Measurements from ENCODE around the gene INO80B. TPM values are rescaled to one million over a fixed set of nuclear protein-coding genes. Genes with fewer than 3 reads are reported as not detected.

The INO80B gene
- total and polyA plus RNA-seq, 4 experiments from 2014 or later: 4.6 to 82.8 (median 42.0) TPM

DNA sequence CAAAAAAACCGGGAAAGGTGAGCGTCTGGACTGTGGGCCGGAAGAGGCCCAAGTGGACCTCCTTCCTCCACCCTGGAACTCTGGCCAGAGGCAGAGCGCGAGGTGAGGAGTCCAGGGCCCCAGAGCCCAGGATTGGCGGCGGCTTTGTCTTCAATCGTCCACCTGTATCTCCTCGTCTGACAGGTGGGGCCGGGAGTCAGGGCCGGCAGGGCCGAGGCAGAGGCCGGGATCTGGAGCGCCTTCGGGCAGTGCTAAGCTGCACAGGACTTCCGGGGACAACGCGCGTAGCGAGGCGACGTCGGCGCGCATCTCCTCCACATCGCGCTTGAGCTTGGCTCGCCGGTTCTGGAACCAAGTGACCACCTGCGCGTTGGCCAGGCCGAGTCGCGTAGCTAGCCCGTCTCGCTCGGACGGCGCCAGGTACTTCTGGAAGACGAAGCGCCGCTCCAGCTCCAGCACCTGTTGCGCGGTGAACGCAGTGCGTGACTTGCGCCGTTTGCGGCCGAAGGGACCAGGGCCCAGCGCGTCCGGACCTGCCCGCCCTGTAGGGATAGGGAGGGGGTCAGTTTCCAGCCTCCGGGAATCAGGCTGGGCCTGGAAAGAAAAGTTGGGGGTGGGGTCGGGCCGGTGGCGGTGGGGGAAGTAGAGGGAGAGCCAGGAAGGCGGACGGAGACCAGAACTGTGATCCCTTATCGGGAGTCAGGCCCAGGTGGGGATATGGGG is 43.1 kb downstream of the INO80B start:
- ChIA-PET CTCF (ENCODE audit: partially characterized antibody) (interaction anchor here (1.3 to 2.3 kb wide), 2 partner anchors 15 to 90 kb away, joined by 5 to 9 read pairs; partner anchors contain the start of genes CCDC142 and TTC31), POLR2A (ENCODE audit: partially characterized antibody) (interaction anchor here (0.6 to 8.0 kb wide), 8 partner anchors 9 to 76 kb away, joined by 3 to 28 read pairs (median 6); partner anchors contain the start of genes CCDC142, MRPL53, PCGF1 and TTC31)
- Histone ChIP-seq H3K27me3 (ENCODE audit: insufficient read depth, low read length) (peaks cover 28% of the 10 kb centered on the region), H3K4me1 (ENCODE audit: insufficient read depth, low read length) (peaks cover 29% of the 10 kb centered on the region), H3K27ac (ENCODE audit: low read depth, low read length) (no peak overlapping the region), H3K9me3 (ENCODE audit: control insufficient read depth in 1 of 2, low read length in 2 of 2) (no peaks in the 10 kb centered on the region), H3K4me3 (ENCODE audit: low read length in 2 of 2) (peak overlapping the region; percentile 52 to 64), H3K36me3 (ENCODE audit: insufficient read depth, low read length) (peaks cover 14% of the 10 kb centered on the region)
- Mint-ChIP-seq H3K4me3 (peak overlapping the region; percentile 78 to 96 (median 89)), H3K27me3 (peaks cover 13 to 40% of the 10 kb centered on the region in 2 donors), H3K4me1 (peaks cover 10 to 50% (median 29%) of the 10 kb centered on the region in 4 donors), H3K36me3 (peaks cover 8 to 14% of the 10 kb centered on the region in 2 donors), H3K9me3 (no peaks in the 10 kb centered on the region), H3K27ac (peak overlapping the region in 3 of 7 donors; percentile 39 to 63 (median 47))
- peak in 1 of 5 donors; percentile 24 for DNase-seq
- intact Hi-C loops (cut with micrococcal nuclease): no loop called here

DNA sequence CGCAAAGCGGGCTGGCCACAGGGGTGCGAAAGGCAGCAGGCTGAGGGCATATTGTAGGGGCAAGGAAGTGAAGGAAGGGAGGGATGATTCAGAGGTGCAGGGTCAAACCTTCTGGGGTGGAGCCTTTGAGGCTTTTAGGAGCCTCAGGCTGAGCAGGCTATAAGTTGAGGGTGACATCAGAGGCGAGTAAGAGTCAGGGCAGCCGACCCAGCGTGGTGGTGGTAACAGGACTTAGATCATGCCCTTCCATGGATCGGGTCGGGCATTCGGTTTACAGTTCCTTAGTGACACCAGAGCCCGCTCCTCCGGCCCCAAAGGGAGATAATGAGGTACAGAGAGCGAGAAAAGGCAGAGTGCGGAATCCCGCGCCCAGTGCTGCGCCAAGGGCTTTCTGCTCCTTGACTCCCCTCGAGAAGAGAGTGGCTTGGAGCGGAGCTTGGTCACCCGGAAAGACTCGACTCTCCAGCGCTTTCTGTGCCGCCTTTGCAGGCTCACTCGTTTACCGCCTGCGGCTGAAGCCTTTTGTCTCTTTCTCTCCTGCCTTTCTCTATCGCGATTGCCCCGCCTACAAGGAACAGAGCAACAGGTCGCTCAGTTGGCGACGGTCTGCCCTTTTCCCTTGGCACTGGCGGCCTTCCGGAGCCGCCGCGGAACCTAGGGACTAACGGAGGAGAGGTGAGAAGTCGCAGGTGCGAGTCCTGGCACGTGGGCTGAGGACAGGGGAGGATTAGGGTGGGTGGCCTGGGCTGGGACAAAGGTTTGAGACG is 43.8 kb downstream of the INO80B start:
- H3K27me3 Mint-ChIP-seq: peaks cover 15 to 45% of the 10 kb centered on the region in 2 donors
- POLR2A ChIA-PET (ENCODE audit: partially characterized antibody): interaction anchor here (0.9 to 8.0 kb wide), 7 partner anchors 9 to 40 kb away, joined by 3 to 28 read pairs (median 9); partner anchors contain the start of genes CCDC142, MRPL53, PCGF1 and TTC31
- peak overlapping the region; percentile 52 to 64 for H3K4me3 ChIP-seq (ENCODE audit: low read length in 2 of 2)
- no peak overlapping the region for H3K27ac ChIP-seq (ENCODE audit: low read depth, low read length)
- peaks cover 10 to 56% (median 34%) of the 10 kb centered on the region in 4 donors for H3K4me1 Mint-ChIP-seq
- H3K27me3 ChIP-seq (ENCODE audit: insufficient read depth, low read length): peaks cover 31% of the 10 kb centered on the region
- H3K36me3 ChIP-seq (ENCODE audit: insufficient read depth, low read length): peaks cover 7% of the 10 kb centered on the region
- H3K4me1 ChIP-seq (ENCODE audit: insufficient read depth, low read length): peaks cover 36% of the 10 kb centered on the region
- H3K4me3 Mint-ChIP-seq: peak overlapping the region; percentile 78 to 96 (median 89)
- no peaks in the 10 kb centered on the region for H3K9me3 Mint-ChIP-seq
- CTCF ChIA-PET (ENCODE audit: partially characterized antibody): interaction anchor here (1.3 to 2.3 kb wide), 2 partner anchors 16 to 89 kb away, joined by 5 to 9 read pairs; partner anchors contain the start of genes CCDC142 and TTC31
- peak overlapping the region in 4 of 7 donors; percentile 32 to 63 (median 43) for H3K27ac Mint-ChIP-seq
- intact Hi-C loops (cut with micrococcal nuclease): no loop called here
- no peaks in the 10 kb centered on the region for H3K9me3 ChIP-seq (ENCODE audit: control insufficient read depth in 1 of 2, low read length in 2 of 2)
- peak in 3 of 5 donors; percentile 14 to 29 (median 19) for DNase-seq
- peaks cover under 1 to 9% of the 10 kb centered on the region in 2 donors for H3K36me3 Mint-ChIP-seq

DNA sequence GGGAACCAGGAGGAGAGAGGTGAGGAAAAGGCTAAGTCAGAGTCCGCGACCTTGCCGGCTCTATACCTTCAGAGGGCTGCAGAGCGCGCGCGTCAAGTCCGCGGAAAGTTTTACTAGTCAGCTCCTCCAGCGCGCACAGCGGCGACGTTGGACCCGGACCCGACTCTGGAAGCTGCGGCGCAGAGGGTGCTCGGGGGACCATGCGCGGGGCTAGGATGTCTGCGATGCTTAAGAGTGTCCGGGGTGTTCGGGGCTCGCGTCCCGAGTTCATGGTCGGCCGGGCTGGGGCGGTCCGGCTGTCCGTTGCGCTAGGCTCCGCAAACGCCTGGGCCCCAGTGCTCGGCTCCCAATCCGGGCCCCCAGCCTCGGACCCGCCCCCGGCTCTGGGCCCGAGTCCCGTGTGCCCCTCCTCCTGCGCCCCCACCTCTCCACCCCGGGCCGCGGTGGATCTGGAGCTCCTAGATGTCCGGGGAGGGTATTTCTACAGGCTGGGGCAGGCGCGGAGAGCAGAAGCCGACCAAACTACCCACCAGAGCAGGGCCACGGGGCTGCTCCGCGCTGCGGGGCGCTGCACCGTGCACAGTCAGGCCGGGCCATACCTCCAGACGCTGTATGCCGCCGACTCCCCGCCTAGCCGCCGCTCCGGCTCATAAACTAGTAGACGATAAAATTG is 44.5 kb downstream of the INO80B start, which contains the start of gene LBX2:
TSS of gene LBX2 (minus strand) at position 337 of the 673 bp plus-strand sequence. CDS start at position 271, 66 bp downstream.
- POLR2A ChIA-PET (ENCODE audit: partially characterized antibody): interaction anchor here (0.6 to 8.0 kb wide), 5 partner anchors 16 to 565 kb away, joined by 3 to 28 read pairs (median 7); partner anchors contain the start of genes CCDC142, MRPL53, TTC31 and WBP1

DNA sequence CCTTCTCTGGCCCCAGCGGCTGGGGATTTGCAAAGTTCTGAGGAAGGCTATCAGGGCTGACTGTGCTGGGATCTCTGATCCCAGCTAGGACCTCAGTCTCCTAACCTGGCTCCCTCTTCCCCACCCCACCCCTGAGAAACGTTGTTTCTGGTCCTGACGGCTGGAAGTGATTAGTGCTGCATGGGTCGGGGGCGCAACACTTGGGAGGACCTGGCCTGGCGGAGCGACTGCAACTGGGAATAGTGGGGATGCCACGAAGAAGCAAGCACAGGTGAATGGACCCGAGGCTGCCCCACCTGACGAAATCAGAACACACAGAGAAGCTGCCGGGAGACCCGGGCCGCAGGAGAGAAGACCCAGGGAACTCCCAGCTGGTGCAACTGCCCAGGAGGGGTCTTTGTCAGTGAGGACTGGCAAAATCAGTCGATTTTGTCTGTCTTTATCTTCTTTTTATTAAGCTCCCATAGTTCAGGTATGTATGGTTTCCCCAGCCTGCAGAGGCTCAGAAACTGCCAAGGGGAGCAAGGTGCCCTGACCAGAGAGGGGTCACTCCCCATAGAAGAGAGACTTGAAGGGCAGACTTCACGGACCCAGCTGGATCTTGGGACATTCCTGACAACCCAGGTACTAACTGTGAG is 45.2 kb downstream of the INO80B start:
- Histone ChIP-seq H3K27me3 (ENCODE audit: insufficient read depth, low read length) (peaks cover 41% of the 10 kb centered on the region), H3K4me1 (ENCODE audit: insufficient read depth, low read length) (peaks cover 37% of the 10 kb centered on the region), H3K27ac (ENCODE audit: low read depth, low read length) (no peak overlapping the region), H3K4me3 (ENCODE audit: low read length in 2 of 2) (no peak overlapping the region), H3K36me3 (ENCODE audit: insufficient read depth, low read length) (peaks cover 6% of the 10 kb centered on the region), H3K9me3 (ENCODE audit: control insufficient read depth in 1 of 2, low read length in 2 of 2) (no peaks in the 10 kb centered on the region)
- H3K36me3 Mint-ChIP-seq: peaks cover 10% of the 10 kb centered on the region in 2 donors
- intact Hi-C loops (cut with micrococcal nuclease): no loop called here
- CTCF ChIA-PET (ENCODE audit: partially characterized antibody): interaction anchor here (1.2 to 1.3 kb wide), 2 partner anchors 58 to 86 kb away, joined by 3 read pairs; no protein-coding TSS in a partner anchor
- POLR2A ChIA-PET (ENCODE audit: partially characterized antibody): interaction anchor here (0.6 to 8.0 kb wide), 9 partner anchors 11 to 566 kb away, joined by 3 to 28 read pairs (median 6); partner anchors contain the start of genes AUP1, CCDC142, HTRA2 and MRPL53
- H3K27me3 Mint-ChIP-seq: peaks cover 24 to 58% of the 10 kb centered on the region in 2 donors
- H3K27ac Mint-ChIP-seq: peak overlapping the region in 1 of 7 donors; percentile 30
- no peak for DNase-seq
- H3K9me3 Mint-ChIP-seq: no peaks in the 10 kb centered on the region
- H3K4me1 Mint-ChIP-seq: peaks cover 13 to 69% (median 43%) of the 10 kb centered on the region in 4 donors
- H3K4me3 Mint-ChIP-seq: peak overlapping the region in 6 of 8 donors; percentile 2 to 74 (median 44)

More for the DNA sequence above, 44.5 kb downstream of the INO80B start, which contains the start of gene LBX2:
- no peaks in the 10 kb centered on the region for H3K9me3 ChIP-seq (ENCODE audit: control insufficient read depth in 1 of 2, low read length in 2 of 2)
- no peaks in the 10 kb centered on the region for H3K36me3 ChIP-seq (ENCODE audit: insufficient read depth, low read length)
- peaks cover 3 to 4% of the 10 kb centered on the region in 2 donors for H3K36me3 Mint-ChIP-seq
- peak within 1 kb of the TSS; percentile 52 to 64 for H3K4me3 ChIP-seq (ENCODE audit: low read length in 2 of 2)
- H3K4me1 ChIP-seq (ENCODE audit: insufficient read depth, low read length): peaks cover 37% of the 10 kb centered on the region
- peak within 1 kb of the TSS in 5 of 7 donors; percentile 30 to 63 (median 39) for H3K27ac Mint-ChIP-seq
- H3K4me3 Mint-ChIP-seq: peak within 1 kb of the TSS; percentile 78 to 96 (median 89)
- peaks cover 12 to 63% (median 39%) of the 10 kb centered on the region in 4 donors for H3K4me1 Mint-ChIP-seq
- H3K9me3 Mint-ChIP-seq: no peaks in the 10 kb centered on the region
- H3K27me3 Mint-ChIP-seq: peaks cover 22 to 52% of the 10 kb centered on the region in 2 donors
- peaks cover 39% of the 10 kb centered on the region for H3K27me3 ChIP-seq (ENCODE audit: insufficient read depth, low read length)
- intact Hi-C loops (cut with micrococcal nuclease): no loop called here
- CTCF ChIA-PET (ENCODE audit: partially characterized antibody): interaction anchor here (2.3 kb wide), 1 partner anchor 88 kb away, joined by 9 read pairs; no protein-coding TSS in a partner anchor
- no peak within 1 kb of the TSS for H3K27ac ChIP-seq (ENCODE audit: low read depth, low read length)
- DNase-seq: no peak

DNA sequence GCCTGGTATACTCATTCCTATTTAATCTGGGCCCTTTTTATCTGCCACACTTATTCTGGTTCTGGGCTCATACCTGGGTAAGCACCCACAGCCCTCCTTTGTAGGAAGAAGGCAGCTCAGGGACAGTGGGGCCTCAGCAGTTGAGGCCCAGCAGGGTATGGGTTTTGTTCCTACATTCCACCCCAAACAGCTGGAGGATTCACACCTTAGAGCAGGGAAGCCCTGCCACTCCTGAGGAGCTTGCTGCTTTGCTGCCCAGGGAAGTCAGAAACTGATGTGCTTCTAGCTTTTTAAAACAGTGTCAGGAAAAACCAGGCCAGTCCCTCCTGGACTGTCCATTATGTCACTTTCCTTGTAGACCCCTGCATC is 45.7 kb downstream of the INO80B start:
- intact Hi-C loops (cut with micrococcal nuclease): no loop called here
- peaks cover 39% of the 10 kb centered on the region for H3K4me1 ChIP-seq (ENCODE audit: insufficient read depth, low read length)
- no peaks in the 10 kb centered on the region for H3K9me3 ChIP-seq (ENCODE audit: control insufficient read depth in 1 of 2, low read length in 2 of 2)
- CTCF ChIA-PET (ENCODE audit: partially characterized antibody): interaction anchor here (1.2 to 1.3 kb wide), 2 partner anchors 57 to 85 kb away, joined by 3 read pairs; no protein-coding TSS in a partner anchor
- peaks cover 11% of the 10 kb centered on the region for H3K36me3 ChIP-seq (ENCODE audit: insufficient read depth, low read length)
- H3K27me3 Mint-ChIP-seq: peaks cover 24 to 61% of the 10 kb centered on the region in 2 donors
- DNase-seq: no peak
- H3K27ac Mint-ChIP-seq: no peak overlapping the region
- peaks cover 41% of the 10 kb centered on the region for H3K27me3 ChIP-seq (ENCODE audit: insufficient read depth, low read length)
- peak overlapping the region in 2 of 8 donors; percentile 25 to 56 for H3K4me3 Mint-ChIP-seq
- H3K27ac ChIP-seq (ENCODE audit: low read depth, low read length): no peak overlapping the region
- peaks cover 14 to 74% (median 45%) of the 10 kb centered on the region in 4 donors for H3K4me1 Mint-ChIP-seq
- peaks cover 15% of the 10 kb centered on the region in 2 donors for H3K36me3 Mint-ChIP-seq
- POLR2A ChIA-PET (ENCODE audit: partially characterized antibody): interaction anchor here (0.9 to 8.0 kb wide), 7 partner anchors 12 to 29 kb away, joined by 3 to 28 read pairs (median 6); partner anchors contain the start of genes AUP1, CCDC142, HTRA2 and MRPL53
- H3K4me3 ChIP-seq (ENCODE audit: low read length in 2 of 2): no peak overlapping the region
- no peaks in the 10 kb centered on the region for H3K9me3 Mint-ChIP-seq
